ENCODE results near the gene EGFLAM. TPM values are rescaled to one million over a fixed set of nuclear protein-coding genes. Genes with fewer than 3 reads are reported as not detected.
A peak's percentile ranks its signal among the peaks of the same experiment; 100 is the strongest.

The EGFLAM gene
- total RNA-seq, 2 donors from 2014 or later: 6.4 to 10.2 TPM

DNA sequence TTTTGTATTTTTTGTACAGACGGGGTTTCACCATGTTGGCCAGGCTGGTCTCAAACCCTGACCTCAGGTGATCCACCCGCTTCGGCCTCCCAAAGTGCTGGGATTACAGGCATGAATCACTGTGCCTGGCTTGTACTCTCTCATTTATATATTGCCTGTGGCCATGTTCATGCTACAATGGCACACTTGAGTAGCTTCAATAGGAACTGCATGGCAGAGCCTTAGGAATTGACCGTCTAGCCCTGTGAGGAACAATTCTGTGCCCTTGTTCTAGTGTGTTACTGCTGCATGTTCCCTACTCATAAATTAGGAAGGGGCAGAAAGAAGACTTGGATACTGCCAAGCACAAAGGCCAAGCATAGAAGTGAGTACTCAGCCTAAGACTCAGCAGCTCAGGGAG, 193.8 kb downstream of the EGFLAM start:
- intact Hi-C loops (cut with DNase I): no loop called here
- DNase-seq (ENCODE audit: low spot score): no peak

DNA sequence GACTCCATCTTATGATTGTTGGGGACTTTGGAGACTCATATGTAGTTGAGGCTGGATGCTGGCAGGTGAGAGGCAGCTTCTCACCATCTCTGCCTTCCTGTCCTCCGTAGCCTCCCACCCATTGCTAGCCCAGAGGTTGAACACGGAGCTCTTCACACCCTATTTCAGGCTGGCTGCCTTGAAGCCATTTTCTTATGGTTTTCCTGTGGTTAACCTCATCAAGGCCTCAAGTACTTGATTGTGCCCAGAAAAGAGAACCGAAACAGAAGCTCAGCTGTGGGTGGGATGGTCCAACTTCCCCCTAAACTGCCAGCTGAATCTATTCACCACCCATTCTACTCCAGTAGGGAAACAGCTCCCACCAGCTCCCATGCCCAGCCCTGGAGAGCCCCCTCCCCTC, 195.1 kb downstream of the EGFLAM start:
- intact Hi-C loops (cut with DNase I): no loop called here
- DNase-seq (ENCODE audit: low spot score): no peak

DNA sequence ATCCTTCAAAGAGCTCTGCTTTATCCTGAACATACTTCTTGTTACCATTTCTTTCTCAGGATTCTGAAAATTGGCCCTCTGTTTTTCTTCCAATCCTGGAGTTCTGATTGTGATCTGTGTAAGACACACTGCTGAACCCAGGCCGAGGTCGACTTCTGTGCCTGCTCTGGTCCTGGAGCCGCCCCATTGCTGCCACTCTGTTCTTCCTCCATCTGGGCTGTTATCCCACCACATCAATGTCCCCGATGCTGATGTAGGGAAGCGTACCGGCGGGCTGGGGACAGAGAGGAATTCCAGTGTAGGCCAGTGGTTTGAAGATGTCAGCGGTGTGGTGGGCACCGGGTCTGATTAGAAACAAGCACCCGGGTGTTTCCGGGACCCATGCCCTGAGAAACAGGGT, 195.6 kb downstream of the EGFLAM start:
- no peak for DNase-seq (ENCODE audit: low spot score)
- intact Hi-C loops (cut with DNase I): no loop called here

DNA sequence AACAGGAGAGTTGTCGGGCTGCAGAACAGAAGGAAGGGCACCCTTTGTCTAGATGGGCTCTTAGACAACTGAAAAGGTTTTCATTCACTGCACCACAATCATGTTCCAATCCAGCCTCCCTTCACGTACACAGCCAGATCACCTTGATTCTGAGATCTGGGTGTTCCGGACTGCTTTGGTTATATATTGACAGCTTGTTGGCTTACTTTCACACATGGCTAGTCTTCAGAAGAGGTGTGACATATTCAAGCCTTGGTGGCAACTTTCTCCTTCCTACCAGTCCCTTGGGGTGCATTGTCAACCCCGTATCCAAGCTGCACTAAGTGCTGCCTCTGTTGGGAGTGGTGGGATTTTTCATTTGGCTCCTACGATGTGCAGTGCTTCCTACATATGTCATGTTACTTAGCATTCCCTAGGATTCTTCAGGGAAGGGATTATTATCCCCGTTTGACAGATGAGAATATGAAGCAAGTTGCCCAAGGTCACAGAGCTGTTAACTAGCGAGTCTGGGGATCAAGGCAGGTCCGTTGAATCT, 197.5 kb downstream of the EGFLAM start:
- intact Hi-C loops (cut with DNase I): no loop called here
- DNase-seq (ENCODE audit: low spot score): no peak

DNA sequence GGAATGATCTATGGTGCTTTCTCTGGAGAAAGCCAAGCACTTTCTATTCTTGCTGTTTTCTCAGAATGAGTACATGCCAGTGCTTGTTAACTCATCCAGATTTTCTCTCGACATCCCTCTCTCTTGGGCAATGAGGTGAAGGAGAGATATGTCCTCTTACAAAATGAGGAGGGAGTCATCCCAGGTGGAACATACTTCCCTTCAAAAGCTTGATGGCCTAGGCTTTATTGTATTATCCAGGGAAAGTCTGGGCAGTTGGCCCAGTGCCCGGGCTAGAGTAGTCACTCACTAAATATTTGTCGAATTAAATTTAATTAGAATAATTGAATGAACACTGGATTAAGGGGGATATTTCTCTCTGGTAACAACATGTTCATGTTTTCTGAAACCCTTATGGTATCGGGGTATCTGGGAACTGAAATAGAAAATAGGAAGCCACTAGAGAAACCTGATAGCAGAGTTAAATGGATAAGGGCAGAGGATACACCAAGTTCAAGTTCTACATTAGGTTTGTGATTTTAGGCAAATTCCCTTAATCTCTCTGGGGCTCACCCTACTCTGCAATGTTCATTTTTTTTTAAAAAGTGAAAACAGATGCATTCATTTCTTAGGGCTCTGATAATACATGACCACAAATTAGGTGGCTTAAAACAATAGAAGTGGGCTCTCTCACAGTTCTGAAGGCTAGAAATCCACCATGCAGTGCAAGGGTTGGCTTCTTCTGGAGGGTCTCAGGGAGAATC, 198.5 kb downstream of the EGFLAM start:
- intact Hi-C loops (cut with DNase I): no loop called here
- DNase-seq (ENCODE audit: low spot score): no peak

DNA sequence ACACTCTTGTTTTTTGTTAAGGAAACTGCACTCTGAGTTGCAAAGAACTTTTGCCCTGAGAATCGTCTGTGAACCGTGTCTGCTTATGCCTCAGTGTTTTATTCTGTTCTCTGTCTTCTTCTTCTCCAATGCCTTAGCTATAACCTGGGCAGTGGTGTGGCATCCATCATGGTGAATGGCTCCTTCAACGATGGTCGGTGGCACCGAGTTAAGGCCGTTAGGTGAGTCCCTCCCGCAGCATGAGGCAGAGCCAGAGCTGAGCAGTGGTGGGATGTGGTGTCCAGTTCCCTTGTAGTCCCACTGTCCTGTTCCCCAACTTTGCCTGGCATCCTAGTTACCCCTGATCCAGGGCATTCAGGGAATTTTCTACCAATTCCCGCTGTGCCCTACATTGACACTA, 199.8 kb downstream of the EGFLAM start:
- DNase-seq (ENCODE audit: low spot score): no peak
- intact Hi-C loops (cut with DNase I): no loop called here

DNA sequence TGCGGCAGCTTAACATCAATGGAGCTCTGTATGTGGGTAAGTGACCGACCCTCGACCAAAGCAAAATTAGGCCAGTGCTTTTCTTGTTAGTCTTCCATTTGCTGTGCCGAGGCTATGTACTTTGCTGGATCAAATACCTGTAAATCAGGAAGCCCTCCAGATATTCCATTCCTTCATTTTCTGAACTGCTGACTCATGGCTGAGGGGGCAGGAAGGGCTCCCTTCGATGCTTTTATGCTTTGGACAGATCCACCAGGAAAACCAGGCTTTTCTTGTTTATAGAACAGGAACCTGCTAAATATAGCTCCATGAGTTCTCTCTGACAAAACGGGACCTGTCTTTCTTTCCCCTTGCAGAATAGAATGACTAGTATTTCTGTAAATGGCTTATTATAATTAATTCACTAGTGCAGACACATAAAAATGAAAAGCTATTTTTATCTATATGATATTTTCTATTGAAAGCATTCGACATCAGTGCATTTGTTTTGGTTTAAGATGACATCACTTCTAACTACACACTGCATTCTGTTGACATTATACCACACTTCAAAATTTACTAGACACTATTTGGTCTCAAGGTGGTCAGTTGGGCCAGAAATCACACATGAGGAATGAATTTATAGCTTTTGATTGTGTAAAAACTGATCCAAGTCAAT, 204.7 kb downstream of the EGFLAM start:
- intact Hi-C loops (cut with DNase I): no loop called here
- no peak for DNase-seq (ENCODE audit: low spot score)

DNA sequence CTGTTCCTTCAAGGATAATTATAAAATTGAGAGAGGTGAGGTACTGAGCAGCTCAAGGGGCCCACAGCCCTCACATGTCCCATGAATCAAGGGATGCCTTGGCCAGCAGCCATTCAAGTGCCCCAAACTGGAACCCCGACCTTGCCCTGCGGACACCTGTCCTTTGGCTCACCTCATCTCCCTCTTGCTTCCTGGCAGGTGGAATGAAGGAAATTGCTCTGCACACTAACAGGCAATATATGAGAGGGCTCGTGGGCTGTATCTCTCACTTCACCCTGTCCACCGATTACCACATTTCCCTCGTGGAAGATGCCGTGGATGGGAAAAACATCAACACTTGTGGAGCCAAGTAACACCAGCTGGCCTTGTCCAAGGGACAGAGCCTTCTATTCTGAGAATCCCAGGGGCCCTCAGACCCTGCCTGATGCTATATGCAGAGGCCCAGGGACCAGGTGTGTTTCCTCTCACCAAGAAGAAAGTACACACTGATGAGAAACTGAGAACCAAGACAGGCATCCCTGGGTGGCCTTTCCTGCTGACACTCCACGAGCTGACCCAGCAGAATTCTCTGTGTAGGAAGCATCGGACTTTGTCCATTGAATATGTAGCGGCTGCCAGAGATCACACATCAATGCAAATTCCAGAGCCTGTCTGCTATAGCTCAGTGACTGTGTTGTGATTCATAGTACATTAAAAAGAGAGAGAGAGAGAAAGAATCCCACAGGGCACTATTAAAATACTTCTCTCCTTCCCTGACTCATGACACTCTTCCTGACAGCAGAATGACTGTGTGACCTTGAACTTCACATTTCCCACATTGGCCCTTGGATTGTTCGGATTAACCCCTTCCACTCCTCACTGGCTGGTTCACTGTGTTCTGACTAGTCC, 205.5 kb downstream of the EGFLAM start:
- intact Hi-C loops (cut with DNase I): no loop called here
- DNase-seq (ENCODE audit: low spot score): peak; percentile 51

DNA sequence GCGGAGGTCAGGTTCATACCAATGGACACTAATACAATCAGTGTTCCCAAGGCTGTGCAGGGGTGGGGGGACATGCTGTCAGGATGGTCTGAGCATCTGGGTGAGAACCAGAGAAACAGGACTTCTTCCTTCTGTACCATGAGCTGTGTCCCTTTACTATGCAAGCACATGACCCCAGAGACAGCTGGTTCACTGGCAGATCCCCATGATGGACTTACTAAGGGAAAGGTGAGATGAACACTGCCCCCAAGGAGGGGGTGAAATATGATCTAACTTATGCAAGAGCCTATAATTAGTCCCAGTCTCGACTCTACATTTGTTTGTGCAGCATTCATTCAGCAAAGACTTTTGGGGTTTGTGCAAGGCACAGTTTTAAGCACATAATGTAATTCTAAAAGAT, 206.7 kb downstream of the EGFLAM start:
- intact Hi-C loops (cut with DNase I): no loop called here
- no peak for DNase-seq (ENCODE audit: low spot score)

DNA sequence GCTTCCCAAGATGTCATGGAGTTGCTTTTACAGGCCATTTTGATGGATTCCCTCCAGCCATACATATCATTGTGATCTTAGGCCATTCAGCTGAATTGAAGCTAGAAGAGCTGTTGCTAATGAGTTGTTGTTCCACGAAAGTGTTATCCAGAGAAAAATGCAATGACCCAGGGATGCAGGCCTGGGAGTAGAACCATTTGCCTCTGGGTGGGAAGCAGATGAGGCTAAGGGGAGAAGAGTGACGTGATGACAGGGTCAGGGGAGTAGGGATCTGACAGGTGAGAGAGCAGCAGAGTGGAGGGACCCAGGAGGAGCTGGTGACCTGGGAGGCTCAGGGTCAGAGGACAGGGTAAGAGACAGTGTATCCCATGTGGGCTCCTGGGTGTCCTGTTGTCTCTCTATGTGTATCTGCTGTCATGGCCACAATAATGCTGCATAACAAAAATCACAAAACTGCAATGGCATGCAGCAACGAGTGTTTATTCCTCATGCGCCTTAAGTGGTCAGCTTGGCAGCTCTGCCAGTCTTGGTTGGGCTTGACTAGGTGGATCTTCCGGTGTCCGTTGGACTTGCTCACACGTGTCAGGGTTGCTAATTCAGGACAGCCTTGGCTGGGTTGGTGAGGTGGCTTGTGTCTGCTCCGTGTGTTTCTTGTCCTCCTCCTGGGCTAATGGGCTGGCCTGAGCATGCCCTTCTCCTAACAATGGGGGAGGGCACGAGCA, 207.5 kb downstream of the EGFLAM start:
- intact Hi-C loops (cut with DNase I): no loop called here
- DNase-seq (ENCODE audit: low spot score): no peak

DNA sequence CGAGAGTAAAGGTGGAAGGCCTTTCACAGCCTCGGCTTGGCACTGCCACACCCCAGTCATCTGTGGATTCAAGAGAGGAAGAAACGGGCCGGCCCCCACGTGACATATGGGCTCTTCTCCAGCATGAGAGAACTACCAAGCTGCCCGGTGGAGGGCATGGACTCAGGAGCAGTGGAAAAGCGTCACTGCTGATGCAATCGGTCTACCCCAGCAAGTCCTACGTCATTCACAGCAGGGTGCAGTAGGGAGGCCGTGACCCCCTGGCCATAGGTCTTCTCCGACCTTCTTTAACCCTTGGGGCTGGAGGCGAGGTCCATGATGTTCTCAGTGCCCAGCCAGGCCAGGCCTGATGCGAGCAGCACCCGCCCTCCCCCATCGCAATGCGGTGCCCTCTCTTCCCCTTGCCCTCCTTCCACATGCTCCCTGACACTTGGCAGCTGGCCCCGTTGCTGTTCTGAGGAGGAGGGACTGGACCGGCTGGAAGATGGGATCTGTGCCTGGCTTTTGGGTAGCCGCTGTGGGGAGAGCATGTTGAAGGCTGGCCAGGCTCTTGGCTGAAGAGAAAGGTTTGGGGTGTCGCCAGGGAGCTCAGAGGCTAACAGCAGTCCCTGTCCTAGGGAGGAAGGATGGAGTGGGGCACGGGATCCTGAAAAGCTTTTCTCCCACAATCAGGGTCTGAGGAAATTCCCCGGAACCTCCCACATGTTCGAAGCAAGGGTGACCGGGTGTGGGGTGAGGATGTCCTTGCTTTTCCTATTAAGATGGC, 208.2 kb downstream of the EGFLAM start:
- peak; percentile 94 for DNase-seq (ENCODE audit: low spot score)

DNA sequence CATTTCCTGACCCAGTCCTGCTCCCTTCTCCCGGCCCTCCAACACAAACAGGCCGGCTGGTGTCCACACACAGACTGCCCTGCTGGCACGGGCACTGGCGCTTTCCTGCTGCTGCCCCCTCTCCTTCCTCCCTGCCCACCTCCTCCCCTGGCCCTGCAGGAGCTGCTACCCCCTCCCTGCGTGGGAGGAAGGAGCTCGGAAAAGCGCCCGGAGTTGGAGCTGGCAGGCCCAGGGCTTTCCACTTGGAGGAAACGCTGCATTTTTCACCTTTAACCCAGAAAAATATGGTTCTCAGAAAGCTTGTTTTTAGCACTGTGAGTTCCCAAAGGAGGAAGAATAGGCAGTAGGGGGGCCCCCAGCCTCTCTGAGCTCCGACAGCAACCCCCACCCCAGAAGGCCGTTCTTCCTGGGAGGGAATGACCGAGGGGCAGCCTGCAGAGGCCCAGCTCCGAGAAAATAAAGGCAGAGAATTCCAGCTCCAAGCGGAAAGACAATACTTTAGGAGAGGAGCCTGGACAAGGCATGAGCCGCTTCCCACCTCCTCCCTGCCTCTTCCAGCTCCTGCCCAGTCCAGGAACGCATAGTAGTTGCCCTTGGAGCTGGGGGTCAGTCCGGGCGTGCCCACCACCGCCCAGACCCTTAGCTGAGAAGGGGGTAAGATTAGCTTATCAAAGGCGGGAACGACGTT, 209.1 kb downstream of the EGFLAM start:
- intact Hi-C loops (cut with DNase I): no loop called here
- peak; percentile 89 for DNase-seq (ENCODE audit: low spot score)

More for the DNA sequence above, 208.2 kb downstream of the EGFLAM start:
- intact Hi-C loops (cut with DNase I): no loop called here

DNA sequence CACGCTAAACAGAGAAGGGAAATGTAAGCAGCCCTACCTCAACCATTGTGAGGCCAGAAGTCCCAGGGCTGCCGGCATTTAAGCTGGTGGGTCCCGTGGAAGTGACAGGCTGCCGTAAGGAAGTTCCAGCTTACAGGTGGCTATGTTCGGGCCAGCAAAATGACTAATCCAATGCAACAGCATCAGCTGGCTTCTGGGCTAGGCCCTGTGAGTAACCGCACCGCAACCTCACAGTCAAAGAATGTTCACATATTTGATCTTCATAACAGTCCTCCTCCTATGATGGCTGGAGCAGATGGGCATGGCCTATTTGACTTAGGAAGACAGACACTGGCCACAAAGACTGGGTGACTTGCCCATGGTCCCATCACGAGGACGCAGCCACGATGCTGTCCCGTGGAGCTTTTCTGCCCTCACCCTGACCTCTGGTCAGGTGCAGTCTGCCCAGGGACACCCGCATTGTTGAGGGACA, 209.9 kb downstream of the EGFLAM start:
- intact Hi-C loops (cut with DNase I): no loop called here
- DNase-seq (ENCODE audit: low spot score): peak; percentile 87

DNA sequence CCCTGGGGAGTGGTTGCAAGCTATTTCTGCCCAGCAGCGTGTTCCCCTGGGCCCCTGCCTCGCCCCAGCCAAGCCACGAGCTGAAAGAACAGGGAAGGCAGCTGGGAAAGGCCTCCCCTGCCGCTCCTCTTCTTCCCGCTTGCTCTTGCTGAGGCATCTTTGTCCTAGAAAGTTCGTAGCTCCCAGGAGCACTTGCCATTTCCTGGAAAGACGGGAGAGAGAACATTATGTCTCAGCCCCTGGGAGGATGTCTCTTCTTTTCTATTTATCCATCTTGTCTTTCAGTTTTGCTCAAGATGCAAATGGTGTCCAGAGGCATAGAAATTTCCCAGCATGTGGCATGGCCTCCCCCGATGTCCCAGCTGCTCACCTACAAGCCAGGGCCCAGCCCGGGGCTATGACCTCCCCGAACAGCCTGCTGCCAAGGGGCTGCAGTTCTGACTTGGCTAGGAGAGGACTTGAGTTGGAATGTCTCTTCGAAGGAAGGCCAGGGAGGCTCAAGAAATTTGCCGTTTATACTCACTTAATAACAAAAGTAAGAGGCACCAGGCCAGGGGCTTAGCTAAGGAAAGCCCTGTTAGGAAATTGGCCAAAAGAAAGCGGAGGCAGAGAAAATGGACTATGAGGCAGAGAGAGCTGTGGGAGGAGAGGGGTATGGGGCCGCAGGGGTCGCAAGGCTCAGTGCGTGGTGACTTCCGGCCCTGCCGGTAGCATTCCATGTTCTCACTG, 210.8 kb downstream of the EGFLAM start:
- peak; percentile 94 for DNase-seq (ENCODE audit: low spot score)
- intact Hi-C loops (cut with DNase I): no loop called here

DNA sequence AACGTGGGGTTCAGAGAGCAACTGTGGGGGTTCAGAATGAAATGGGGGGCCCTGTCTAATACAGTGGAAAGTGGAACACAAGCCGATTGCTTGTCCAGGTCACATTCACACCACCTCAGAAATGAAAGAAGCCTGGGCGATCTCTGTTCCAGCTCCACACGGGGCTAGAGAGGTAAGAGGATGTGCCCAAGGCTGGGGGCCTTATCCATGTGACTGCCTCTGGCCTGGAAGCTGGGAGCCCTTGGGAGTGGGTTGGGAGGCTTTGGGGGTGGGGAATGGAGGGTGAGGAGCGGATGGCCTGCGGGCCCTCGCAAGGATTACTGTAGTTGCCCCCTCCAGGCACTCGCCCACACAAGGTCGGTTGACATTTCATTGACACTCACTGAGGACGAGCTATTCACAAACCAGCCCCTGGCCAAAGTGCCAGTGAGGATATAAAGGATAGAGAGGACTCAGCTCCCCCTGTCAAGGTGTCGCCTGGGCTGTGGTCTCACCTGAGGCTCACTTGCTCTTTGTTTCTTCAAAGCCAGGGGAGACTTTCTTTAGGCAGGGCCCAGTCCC, 211.4 kb downstream of the EGFLAM start:
- intact Hi-C loops (cut with DNase I): no loop called here
- peak; percentile 73 for DNase-seq (ENCODE audit: low spot score)

DNA sequence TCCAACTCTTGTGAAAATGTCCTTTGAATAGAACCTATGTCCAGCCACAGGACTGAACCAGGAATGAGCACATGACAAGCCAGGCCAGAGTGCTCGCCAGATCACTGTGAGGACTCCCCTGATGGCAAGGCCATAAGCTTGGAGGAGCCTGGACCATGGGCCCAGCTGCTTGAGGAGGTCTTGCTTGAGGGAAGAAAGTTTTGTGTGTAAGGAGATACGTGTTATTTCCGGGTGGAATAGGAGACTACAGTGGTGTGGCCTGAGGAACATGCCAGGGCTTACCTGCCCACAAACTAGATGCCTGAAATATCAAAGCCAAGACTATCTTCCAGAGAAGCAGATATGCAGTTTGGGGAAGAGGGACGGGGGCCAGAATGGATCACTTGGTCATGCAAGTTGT, 213.3 kb downstream of the EGFLAM start:
- intact Hi-C loops (cut with DNase I): no loop called here
- peak; percentile 47 for DNase-seq (ENCODE audit: low spot score)

DNA sequence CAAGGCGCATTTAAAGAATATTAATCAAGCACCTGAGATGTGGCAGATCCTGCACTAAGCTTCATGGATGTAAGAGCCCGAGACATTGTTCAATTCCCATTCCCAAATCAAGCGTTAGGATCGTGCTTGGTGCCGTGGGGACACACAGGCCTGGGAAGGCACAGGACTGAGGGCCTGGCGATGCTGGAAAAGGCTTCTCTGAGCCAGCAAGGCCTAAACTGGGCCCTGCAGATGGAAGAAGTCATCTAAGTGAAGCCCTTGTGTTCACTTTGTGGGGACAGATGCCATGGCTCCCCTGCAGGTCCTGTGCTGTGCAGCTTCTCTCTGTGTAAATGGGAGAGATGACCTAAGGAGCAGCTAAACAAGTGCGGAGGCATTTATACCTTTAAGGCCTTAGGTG, 214.2 kb downstream of the EGFLAM start:
- intact Hi-C loops (cut with DNase I): no loop called here
- peak; percentile 58 for DNase-seq (ENCODE audit: low spot score)

Measured in posterior vena cava (tissue), 2 donors.